Adipocyte (in vitro differentiated cells): ENCODE results near the gene SNX3.
A peak's percentile ranks its signal among the peaks of the same experiment; 100 is the strongest.

Source experiments
- DNase-seq: peaks from one replicate; pipeline ENCODE4 v3.0.0-alpha.2; 2015; ENCODE audit warnings: low read depth
- H3K27me3 ChIP-seq: replicated peaks from 2 replicates; pipeline ENCODE4 v1.7.0; 2013; ENCODE audit warnings: mild to moderate bottlenecking, low read length, moderate library complexity; ENCODE audit not compliant: control insufficient read depth, insufficient read depth
- H3K36me3 ChIP-seq: 2 replicates; pipeline ENCODE4 v1.7.0; 2013; ENCODE audit warnings: low read length, mild to moderate bottlenecking, moderate library complexity; ENCODE audit not compliant: control insufficient read depth, insufficient read depth, severe bottlenecking
- H3K4me1 ChIP-seq: 2 replicates; pipeline ENCODE4 v1.7.0; 2013; ENCODE audit warnings: mild to moderate bottlenecking, low read length, moderate library complexity; ENCODE audit not compliant: control insufficient read depth, insufficient read depth
- H3K4me3 ChIP-seq: 2 replicates; pipeline ENCODE4 v1.7.0; 2013; ENCODE audit warnings: mild to moderate bottlenecking, low read length, moderate library complexity
- H3K9ac ChIP-seq: 2 replicates; pipeline ENCODE4 v1.7.0; 2013; ENCODE audit warnings: mild to moderate bottlenecking, low read length, moderate library complexity
- H3K9me3 ChIP-seq: 2 replicates; pipeline ENCODE4 v1.7.0; 2013; ENCODE audit warnings: mild to moderate bottlenecking, low read length, moderate library complexity; ENCODE audit not compliant: control insufficient read depth

The SNX3 gene

DNA sequence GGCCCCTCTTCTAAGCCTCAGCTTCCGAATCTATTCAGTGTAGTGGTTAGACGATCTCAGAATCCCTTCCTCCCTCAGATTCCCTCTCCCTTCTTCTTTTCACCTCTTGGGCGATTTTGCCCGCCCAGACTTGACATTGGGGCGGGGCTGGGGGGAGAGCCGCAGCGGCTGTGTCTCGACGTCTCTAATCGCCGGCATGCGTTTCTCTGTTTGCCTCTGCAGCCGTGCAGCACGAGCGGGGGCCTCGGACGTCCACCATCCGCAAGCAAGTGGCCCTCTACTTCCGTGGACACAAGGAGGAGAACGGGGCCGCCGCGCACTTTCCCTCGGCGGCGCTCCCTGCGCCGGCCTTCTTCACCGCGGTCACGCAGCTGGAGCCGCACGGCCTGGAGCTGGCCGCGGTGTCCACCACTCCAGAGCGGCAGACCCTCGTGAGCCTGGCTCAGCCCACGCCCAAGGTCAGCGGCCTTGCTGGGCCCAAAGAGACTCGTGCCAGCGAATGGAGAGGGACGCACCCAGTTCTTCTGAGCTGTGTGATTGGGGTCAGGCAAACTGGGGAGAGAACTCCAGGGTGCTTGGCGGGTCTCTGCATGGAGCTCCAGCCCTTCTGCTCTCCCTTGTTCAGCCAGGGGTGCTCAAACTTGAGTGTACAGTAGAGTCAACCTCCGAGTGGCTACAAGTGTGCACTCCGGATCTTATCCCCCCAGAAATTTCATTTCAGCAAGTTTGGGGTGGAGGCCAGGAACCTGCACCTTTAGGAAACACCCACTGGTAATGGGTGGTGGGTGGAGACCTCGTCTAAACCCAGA lies 84.4 kb downstream of the SNX3 start:
- H3K4me3 ChIP-seq: no peak overlapping the region

GRCh38 chr6:108175592-108176279 lies 85.1 kb downstream of the SNX3 start:
- H3K9me3 ChIP-seq: peaks cover 7% of the 10 kb centered on the region
- no peak for DNase-seq
- no peaks in the 10 kb centered on the region for H3K4me1 ChIP-seq
- H3K27me3 ChIP-seq: peaks cover 98% of the 10 kb centered on the region
- no peak overlapping the region for H3K9ac ChIP-seq
- H3K4me3 ChIP-seq: no peak overlapping the region
- no peaks in the 10 kb centered on the region for H3K36me3 ChIP-seq

More for the DNA sequence above, 84.4 kb downstream of the SNX3 start:
- H3K4me1 ChIP-seq: no peaks in the 10 kb centered on the region
- H3K9me3 ChIP-seq: peaks cover 7% of the 10 kb centered on the region
- no peak overlapping the region for H3K9ac ChIP-seq
- peaks cover 95% of the 10 kb centered on the region for H3K27me3 ChIP-seq
- DNase-seq: no peak
- H3K36me3 ChIP-seq: no peaks in the 10 kb centered on the region

DNA sequence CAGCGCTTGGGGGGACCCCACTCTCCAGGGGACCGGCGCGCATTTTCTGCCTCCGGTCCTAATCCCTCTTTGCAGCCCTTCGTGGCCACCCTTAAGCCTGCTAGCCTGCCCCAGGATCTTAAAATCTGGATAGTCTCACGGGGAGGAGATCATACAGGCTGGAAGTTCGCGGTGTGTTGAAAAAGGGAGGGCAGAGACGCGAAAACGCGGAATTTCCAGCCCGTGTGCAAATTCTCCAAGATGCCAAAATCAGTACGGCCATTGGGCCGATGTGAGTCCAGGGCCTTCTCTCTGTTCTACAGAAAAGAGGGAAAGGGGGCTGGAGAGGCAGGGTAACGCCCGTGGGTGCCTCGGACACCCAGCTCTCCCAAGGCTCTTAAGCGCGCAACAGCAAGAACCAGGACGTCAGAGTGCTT lies 85.7 kb downstream of the SNX3 start:
- DNase-seq: no peak
- Histone ChIP-seq H3K9ac (no peak overlapping the region), H3K4me3 (no peak overlapping the region), H3K9me3 (peaks cover 7% of the 10 kb centered on the region), H3K27me3 (peaks cover 98% of the 10 kb centered on the region), H3K36me3 (no peaks in the 10 kb centered on the region), H3K4me1 (no peaks in the 10 kb centered on the region)

DNA sequence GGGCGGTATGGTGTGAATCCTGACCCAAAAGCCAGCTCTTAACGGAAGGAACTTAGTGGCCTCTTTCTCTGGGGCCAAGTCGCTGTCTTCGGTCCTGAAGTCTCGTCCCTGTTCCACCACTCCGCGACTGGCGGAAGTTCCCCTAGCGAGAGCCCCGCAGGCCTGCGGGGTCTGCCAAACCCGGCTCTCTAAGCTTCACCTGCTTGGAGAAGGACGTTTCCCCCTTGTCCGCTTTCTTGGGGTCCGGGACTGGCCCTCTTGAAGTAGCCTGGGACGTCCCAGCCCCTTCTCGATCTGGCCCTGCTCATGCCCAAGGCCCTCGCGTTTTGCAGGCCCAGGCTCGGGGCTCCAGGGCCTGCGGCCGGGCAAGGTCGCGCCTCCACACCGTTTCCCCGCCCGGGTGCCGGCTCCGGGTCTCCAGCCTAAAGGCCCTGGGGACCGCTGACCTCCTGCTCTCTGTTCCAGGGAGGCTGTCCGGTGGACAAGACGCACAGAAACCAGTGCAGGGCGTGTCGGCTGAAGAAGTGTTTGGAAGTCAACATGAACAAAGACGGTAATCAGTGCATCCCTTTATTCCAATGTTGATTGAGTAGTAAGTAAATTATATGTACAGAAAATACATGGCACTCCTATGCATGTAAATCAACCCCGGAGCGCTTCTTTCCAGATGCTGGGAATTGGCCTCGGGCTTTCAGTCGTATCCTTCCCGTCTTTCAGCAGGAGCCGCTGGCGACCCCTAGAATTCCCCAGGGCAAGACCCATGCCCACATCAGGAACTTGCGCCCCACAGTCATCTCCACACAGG lies 86.3 kb downstream of the SNX3 start:
- Histone ChIP-seq H3K9ac (no peak overlapping the region), H3K4me1 (no peaks in the 10 kb centered on the region), H3K9me3 (peaks cover 7% of the 10 kb centered on the region), H3K4me3 (no peak overlapping the region), H3K27me3 (peaks cover 96% of the 10 kb centered on the region), H3K36me3 (no peaks in the 10 kb centered on the region)
- peak; percentile 58 for DNase-seq

GRCh38 chr6:108171918-108172516 lies 88.8 kb downstream of the SNX3 start:
- no peak overlapping the region for H3K9ac ChIP-seq
- H3K4me1 ChIP-seq: peaks cover 4% of the 10 kb centered on the region
- H3K36me3 ChIP-seq: no peaks in the 10 kb centered on the region
- peaks cover 98% of the 10 kb centered on the region for H3K27me3 ChIP-seq
- no peak overlapping the region for H3K4me3 ChIP-seq
- peaks cover 7% of the 10 kb centered on the region for H3K9me3 ChIP-seq
- no peak for DNase-seq

GRCh38 chr6:108171291-108171917 lies 89.4 kb downstream of the SNX3 start:
- DNase-seq: no peak
- Histone ChIP-seq H3K9ac (no peak overlapping the region), H3K4me1 (peaks cover 4% of the 10 kb centered on the region), H3K9me3 (peaks cover 7% of the 10 kb centered on the region), H3K27me3 (peaks cover 98% of the 10 kb centered on the region), H3K36me3 (no peaks in the 10 kb centered on the region), H3K4me3 (no peak overlapping the region)

DNA sequence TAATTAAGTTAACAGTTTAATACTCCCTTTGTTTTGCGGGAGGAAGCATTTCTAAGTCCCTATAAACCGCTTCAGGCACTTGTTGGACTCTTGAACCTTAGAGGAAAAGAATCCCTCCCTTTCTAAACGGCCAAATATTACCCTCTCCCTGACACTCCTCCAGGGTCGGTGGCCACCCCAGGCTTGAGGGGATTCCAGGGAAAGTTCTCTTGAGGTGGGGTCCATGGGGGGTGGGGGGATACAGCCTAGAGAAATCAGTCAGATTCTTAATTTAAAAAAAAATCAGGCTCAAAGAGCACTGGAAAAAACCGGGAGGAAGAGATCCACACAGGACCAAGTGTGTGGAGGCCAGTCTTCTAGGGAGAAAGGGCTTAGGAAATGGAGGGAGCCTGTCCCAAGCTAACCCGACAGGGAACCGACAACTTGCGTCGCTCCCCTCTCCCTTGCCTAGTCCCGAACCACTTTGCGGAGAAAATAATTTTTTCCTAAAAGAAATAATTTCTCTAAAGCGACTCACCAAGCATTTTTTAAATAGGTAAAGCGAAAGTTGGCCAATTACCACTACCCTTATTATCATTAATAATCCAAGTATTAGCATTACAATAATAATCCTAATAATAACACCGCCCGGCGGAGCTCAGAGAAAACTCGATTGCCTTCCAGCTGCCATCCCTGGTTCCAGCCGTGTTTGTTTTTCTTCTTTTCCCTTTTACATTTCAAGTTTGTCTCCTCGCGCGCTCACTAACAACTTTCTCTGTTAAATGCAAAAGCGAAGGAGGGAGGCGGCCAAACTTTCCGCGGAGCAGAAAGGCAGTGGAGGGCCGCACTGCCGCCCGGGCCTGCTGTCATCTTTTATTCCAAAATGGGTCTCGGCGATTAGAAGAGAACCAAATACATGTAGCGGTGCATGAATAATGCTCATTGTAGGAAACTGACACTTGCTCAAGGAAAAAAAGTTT lies 90.2 kb downstream of the SNX3 start:
- Histone ChIP-seq H3K9me3 (peaks cover 7% of the 10 kb centered on the region), H3K9ac (no peak overlapping the region), H3K4me3 (no peak overlapping the region), H3K4me1 (peaks cover 5% of the 10 kb centered on the region), H3K36me3 (no peaks in the 10 kb centered on the region), H3K27me3 (peaks cover 98% of the 10 kb centered on the region)
- no peak for DNase-seq

- H3K27me3 ChIP-seq: peaks cover 98% of the 10 kb centered on the region
- no peak for DNase-seq
These were observed 91.1 kb downstream of the SNX3 start for GRCh38 chr6:108169464-108170331.

More at GRCh38 chr6:108169464-108170331, 91.1 kb downstream of the SNX3 start:
- H3K9me3 ChIP-seq: peaks cover 3% of the 10 kb centered on the region
- H3K9ac ChIP-seq: no peak overlapping the region
- H3K36me3 ChIP-seq: no peaks in the 10 kb centered on the region
- no peak overlapping the region for H3K4me3 ChIP-seq
- peaks cover 12% of the 10 kb centered on the region for H3K4me1 ChIP-seq
